HCT116 (cell line): Measurements from ENCODE around the gene TANC1. TPM values are rescaled to one million over a fixed set of nuclear protein-coding genes. Genes with fewer than 3 reads are reported as not detected.

ENCODE experiments used
- ATF3 ChIP-seq: IDR thresholded peaks from 2 replicates; pipeline ENCODE4 v1.6.1; 2012
- ELF1 ChIP-seq: IDR thresholded peaks from 2 replicates; pipeline ENCODE4 v1.6.1; 2012; ENCODE audit warnings: low read depth, borderline replicate concordance
- EZH2 ChIP-seq: fragments of 200-600 bp; sonication (generic); IDR thresholded peaks from 2 replicates; pipeline ENCODE4 v1.6.1; 2017; ENCODE audit warnings: antibody characterized with exemption, mixed run types
- EZH2phosphoT487 ChIP-seq: fragments of 200-600 bp; IDR thresholded peaks from 2 replicates; pipeline ENCODE4 v1.6.1; 2018; ENCODE audit warnings: antibody characterized with exemption, borderline replicate concordance
- FOSL1 ChIP-seq: IDR thresholded peaks from 2 replicates; pipeline ENCODE4 v1.6.1; 2012; ENCODE audit warnings: low read depth
- POLR2A ChIP-seq: IDR thresholded peaks from 2 replicates; pipeline ENCODE4 v1.7.0; 2011; ENCODE audit warnings: borderline replicate concordance; ENCODE audit not compliant: insufficient read depth, insufficient read length; ENCODE audit errors: extremely low read depth
- POLR2AphosphoS5 ChIP-seq: IDR thresholded peaks from 2 replicates; pipeline ENCODE4 v1.6.1; 2011; ENCODE audit warnings: mild to moderate bottlenecking, low read depth, low read length, moderate library complexity
- RAD21 ChIP-seq: IDR thresholded peaks from 2 replicates; pipeline ENCODE4 v1.6.1; 2012; ENCODE audit warnings: low read depth, mild to moderate bottlenecking
- REST ChIP-seq: IDR thresholded peaks from 2 replicates; pipeline ENCODE4 v1.6.1; 2012; ENCODE audit warnings: low read depth
- TCF7L2 ChIP-seq: IDR thresholded peaks from 2 replicates; pipeline ENCODE4 v1.7.0; 2011; ENCODE audit warnings: borderline replicate concordance, inconsistent platforms; ENCODE audit not compliant: insufficient read depth, insufficient read length; ENCODE audit errors: extremely low read depth
- YY1 ChIP-seq: IDR thresholded peaks from 2 replicates; pipeline ENCODE4 v1.6.1; 2011; ENCODE audit warnings: low read length, low read depth, moderate library complexity, mild to moderate bottlenecking; ENCODE audit not compliant: insufficient replicate concordance; ENCODE audit errors: extremely low read depth
- ZFX ChIP-seq: fragments of 450-650 bp; IDR thresholded peaks from 2 replicates; pipeline ENCODE4 v1.6.1; 2017
- total RNA-seq: library from RNA; stranded (reverse); gene quantifications from one replicate; pipeline ENCODE4 v1.2.1, GENCODE V29; 2021; ENCODE audit not compliant: unreplicated experiment

Gene TANC1
- total RNA-seq, 1 experiment from 2014 or later = 15.1 TPM

GRCh38 chr2:159209341-159210306 lies 241.2 kb downstream of the TANC1 start (continued):
- TF ChIP-seq REST (no peak), ZFX (no peak), TCF7L2 (no peak), FOSL1 (no peak), EZH2 (no peak), POLR2AphosphoS5 (no peak), POLR2A (no peak), ATF3 (no peak), RAD21 (no peak), ELF1 (no peak), YY1 (no peak), EZH2phosphoT487 (no peak)
